RWPE1 (cell line): ENCODE results near the gene USPL1.

Source experiments
- CTCF ChIA-PET: fragments of 350-600 bp; sonication (Branson Sonifier 250); formaldehyde crosslinking; extraction: SDS; loops from one replicate; lab custom pipeline; 2021; lab: Yijun Ruan, JAX
- POLR2A ChIA-PET: fragments of 400-600 bp; formaldehyde crosslinking; extraction: SDS; loops from one replicate; lab custom pipeline; 2020; ENCODE audit warnings: antibody characterized with exemption; ENCODE audit not compliant: low non-redundant PET; lab: Yijun Ruan, JAX
- DNase-seq: peaks from one replicate; pipeline ENCODE4 v3.0.0; 2012; ENCODE audit warnings: low spot score
- H3K27ac ChIP-seq: fragments of 450-650 bp; 2 replicates; pipeline ENCODE4 v1.5.1; 2017
- TF ChIP-seq, protein P1 (sequence below): fragments of 450-650 bp; conservative IDR thresholded peaks from 2 replicates; pipeline ENCODE4 v1.5.1; 2017; ENCODE audit warnings: low read depth, mild to moderate bottlenecking

Gene USPL1

DNA sequence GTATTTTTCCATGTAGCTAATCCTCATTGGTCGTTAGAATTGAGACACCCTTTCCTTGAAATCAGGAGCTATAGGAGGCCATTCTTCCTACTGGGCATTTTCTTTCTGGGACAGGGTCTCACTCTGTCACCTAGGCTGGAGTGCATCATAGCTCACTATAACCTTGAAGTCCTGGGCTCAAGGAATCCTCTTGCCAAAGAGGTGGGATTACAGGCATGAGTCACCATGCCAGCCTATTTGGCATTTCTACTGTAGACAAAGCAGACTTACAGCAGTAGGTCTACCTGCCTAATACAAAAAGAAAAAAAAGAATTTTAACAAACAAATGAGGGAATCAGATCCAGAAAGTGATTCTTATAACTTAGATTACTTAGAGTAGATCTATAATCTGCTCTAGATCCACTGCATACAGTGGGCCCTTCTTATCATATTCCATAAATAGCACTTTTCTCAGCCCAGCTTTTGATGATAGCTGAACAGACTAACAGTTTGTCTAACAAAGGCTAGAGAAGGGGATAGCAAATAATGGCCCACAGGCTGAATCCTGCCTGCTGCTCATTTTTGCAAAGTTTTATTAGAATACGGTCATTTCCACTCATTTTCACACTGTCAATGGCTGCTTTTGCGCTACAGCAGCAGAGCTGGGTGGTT lies 36.7 kb upstream of the USPL1 start:
- ChIA-PET CTCF (interaction anchor here (0.6 to 0.8 kb wide), 3 partner anchors 64 to 447 kb away, joined by 3 to 5 read pairs (median 3); no protein-coding TSS in a partner anchor), POLR2A (no interaction called here)
- DNase-seq: no peak
- TF ChIP-seq, protein P1, sequence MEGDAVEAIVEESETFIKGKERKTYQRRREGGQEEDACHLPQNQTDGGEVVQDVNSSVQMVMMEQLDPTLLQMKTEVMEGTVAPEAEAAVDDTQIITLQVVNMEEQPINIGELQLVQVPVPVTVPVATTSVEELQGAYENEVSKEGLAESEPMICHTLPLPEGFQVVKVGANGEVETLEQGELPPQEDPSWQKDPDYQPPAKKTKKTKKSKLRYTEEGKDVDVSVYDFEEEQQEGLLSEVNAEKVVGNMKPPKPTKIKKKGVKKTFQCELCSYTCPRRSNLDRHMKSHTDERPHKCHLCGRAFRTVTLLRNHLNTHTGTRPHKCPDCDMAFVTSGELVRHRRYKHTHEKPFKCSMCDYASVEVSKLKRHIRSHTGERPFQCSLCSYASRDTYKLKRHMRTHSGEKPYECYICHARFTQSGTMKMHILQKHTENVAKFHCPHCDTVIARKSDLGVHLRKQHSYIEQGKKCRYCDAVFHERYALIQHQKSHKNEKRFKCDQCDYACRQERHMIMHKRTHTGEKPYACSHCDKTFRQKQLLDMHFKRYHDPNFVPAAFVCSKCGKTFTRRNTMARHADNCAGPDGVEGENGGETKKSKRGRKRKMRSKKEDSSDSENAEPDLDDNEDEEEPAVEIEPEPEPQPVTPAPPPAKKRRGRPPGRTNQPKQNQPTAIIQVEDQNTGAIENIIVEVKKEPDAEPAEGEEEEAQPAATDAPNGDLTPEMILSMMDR: no peak
- no peak overlapping the region for H3K27ac ChIP-seq

DNA sequence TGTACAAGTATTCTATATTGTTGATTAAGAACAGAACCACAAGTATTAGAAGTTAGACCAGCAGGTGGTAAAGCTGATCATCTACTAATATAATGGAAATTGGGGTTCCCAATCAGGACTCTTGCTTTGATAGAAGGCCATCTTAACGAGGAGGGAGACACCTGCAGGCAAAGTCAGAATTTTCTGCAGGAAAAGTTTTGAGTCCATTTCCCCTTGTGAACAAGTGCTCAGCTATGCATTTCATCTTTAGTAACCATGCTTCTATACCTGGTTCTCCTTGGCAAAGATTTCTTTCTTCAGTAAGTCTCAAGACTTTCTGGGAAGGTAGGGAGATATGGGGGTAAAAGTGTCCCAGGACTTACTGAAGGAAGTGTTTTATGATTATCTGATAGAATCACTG lies 36.1 kb upstream of the USPL1 start:
- ChIA-PET POLR2A (no interaction called here), CTCF (interaction anchor here (0.6 to 0.8 kb wide), 4 partner anchors 23 to 447 kb away, joined by 3 to 5 read pairs (median 4); no protein-coding TSS in a partner anchor)
- TF ChIP-seq, protein P1: 0 out of 2 replicates have a peak, but pooled peaks have one; percentile 6
- DNase-seq: peak; percentile 18
- no peak overlapping the region for H3K27ac ChIP-seq

DNA sequence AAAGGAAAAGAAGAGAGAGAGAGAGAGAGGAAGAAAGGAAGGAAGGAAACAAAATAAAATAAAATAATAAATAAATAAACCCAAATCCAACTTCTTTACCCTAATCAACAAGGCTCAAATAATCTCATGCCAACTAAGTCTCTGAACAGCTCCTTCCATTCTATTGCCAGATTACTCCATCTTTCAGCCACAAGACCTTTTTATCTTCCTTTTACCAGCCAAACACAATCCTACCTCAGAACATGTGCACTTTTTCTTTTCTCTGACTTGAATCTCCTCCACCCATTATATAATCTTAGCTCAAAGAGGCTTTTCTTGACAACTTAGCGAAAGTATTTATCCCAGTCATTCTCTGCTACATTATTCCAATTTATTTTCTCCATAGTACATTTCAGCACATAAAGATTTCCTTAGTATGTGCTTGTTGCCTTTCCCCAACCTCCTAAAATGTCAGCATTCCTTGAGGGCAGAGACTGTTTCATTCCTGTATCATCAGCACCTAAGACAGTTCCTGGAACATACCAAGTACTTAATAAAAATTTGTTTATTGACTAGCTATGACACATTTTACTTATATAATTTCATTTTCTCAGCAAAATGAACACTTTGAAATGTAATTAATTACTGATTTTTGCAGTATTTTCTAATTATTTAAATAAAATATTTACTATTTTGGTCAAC lies 33.5 kb upstream of the USPL1 start:
- ChIA-PET CTCF (no interaction called here), POLR2A (interaction anchor here (0.7 kb wide), 1 partner anchor 8 kb away, joined by 3 read pairs; no protein-coding TSS in a partner anchor)
- no peak for DNase-seq
- TF ChIP-seq, protein P1: no peak
- no peak overlapping the region for H3K27ac ChIP-seq

DNA sequence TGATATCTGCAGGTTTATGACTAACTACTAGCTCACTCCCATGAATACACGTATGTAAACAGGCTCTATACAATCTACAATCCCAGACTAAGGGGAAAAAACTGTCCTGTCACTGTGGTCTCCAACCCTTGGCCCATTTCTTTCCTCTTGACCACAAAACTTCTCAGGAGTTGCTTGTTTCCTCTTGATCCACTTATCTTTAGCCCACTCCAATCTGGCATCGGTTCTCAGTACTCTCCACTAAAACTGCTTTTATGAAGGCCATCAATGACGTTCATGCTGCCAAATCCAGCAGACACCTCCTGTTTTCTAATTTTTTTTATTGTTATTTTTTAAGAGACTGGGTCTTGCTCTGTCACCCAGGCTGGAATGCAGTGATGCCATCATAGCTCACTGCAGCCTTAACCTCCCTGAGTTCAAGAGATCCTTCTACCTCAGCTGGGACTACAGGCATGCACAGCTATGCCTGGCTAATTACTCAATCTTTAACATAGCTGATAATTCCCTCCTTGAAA lies 31.9 kb upstream of the USPL1 start:
- TF ChIP-seq, protein P1: no peak
- no peak for DNase-seq
- CTCF ChIA-PET: interaction anchor here (0.7 kb wide), 1 partner anchor 446 kb away, joined by 3 read pairs; no protein-coding TSS in a partner anchor
- POLR2A ChIA-PET: no interaction called here
- H3K27ac ChIP-seq: no peak overlapping the region

DNA sequence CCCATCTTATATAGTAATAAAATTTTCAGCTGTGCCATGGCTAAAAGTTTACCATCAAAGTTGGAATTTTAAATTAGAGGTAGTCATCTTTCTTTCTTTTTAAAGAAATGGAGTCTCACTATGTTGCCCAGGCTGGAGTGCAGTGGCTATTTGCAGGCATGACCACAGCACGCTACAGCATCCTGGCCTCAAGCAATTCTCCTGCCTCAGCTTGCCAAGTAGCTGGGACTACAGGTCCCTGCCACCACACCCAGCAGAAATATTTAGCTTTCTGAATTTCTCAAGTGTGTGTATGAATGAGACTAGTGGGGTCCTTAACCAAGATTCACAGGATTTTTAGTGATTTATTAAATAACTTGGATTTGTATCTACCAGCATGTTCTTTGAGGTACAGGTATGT lies 30.5 kb upstream of the USPL1 start:
- TF ChIP-seq, protein P1: no peak
- CTCF ChIA-PET: no interaction called here
- POLR2A ChIA-PET: no interaction called here
- DNase-seq: no peak
- H3K27ac ChIP-seq: no peak overlapping the region

DNA sequence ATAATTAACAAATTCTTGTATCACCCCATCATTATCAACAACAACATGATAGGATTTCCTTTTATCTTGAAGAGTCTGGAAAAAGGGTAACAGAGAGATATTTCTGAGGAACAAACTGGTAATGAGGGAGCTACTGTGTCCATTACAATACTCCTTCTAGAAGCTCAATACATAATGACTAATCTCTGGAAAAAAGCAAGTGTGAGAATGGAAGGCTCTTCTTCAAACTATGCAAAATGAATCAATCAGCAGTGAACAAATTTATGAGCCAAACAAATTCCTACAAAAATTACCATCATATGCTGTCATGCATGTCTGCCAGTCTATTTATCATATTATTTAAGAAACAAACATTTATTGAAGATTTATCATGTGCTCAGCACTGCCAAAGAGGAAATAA lies 30.0 kb upstream of the USPL1 start:
- TF ChIP-seq, protein P1: no peak
- CTCF ChIA-PET: no interaction called here
- no peak overlapping the region for H3K27ac ChIP-seq
- POLR2A ChIA-PET: no interaction called here
- DNase-seq: no peak
